ENCODE results near the gene NEDD1. TPM values are rescaled to one million over a fixed set of nuclear protein-coding genes. Genes with fewer than 3 reads are reported as not detected.

NEDD1 gene
- total RNA-seq, 6 donors from 2014 or later: 9.1 to 21.4 (median 12.7) TPM

- H3K36me3 ChIP-seq: no peaks in the 10 kb centered on the region
- DNase-seq (no peak), ATAC-seq (ENCODE audit: low FRiP score in 2 of 2) (no peak)
- H3K27me3 ChIP-seq: no peaks in the 10 kb centered on the region
- H3K4me3 ChIP-seq: no peak overlapping the region
- H3K9me3 ChIP-seq: no peaks in the 10 kb centered on the region
- no peaks in the 10 kb centered on the region for H3K4me1 ChIP-seq
- TF ChIP-seq POLR2A (IDR thresholded peaks at IDR 0.05) (no peak), CTCF (IDR thresholded peaks at IDR 0.05) (no peak), POLR2AphosphoS5 (IDR thresholded peaks at IDR 0.05) (no peak), EP300 (IDR thresholded peaks at IDR 0.05) (no peak)
- H3K27ac ChIP-seq: no peak overlapping the region
- 89 to 95% methylated on average over 2 of the region's 2 CpGs for WGBS, 2 donors
Observed at GRCh38 chr12:96890331-96890730, 16.7 kb upstream of the NEDD1 start.

- no peak overlapping the region for H3K27ac ChIP-seq
- DNase-seq: no peak
- ATAC-seq (ENCODE audit: low FRiP score in 2 of 2): no peak
- H3K9me3 ChIP-seq: no peaks in the 10 kb centered on the region
- WGBS, 2 donors: 84 to 92% methylated on average over 3 of the region's 3 CpGs
- H3K4me3 ChIP-seq: no peak overlapping the region
- TF ChIP-seq EP300 (IDR thresholded peaks at IDR 0.05): no peak
- TF ChIP-seq CTCF (IDR thresholded peaks at IDR 0.05): no peak
- no peaks in the 10 kb centered on the region for H3K4me1 ChIP-seq
- H3K36me3 ChIP-seq: no peaks in the 10 kb centered on the region
- H3K27me3 ChIP-seq: no peaks in the 10 kb centered on the region
Observed at GRCh38 chr12:96892104-96892503, 15.0 kb upstream of the NEDD1 start.

GRCh38 chr12:96897421-96897820 is 9.6 kb upstream of the NEDD1 start:
- H3K27me3 ChIP-seq: no peaks in the 10 kb centered on the region
- no peaks in the 10 kb centered on the region for H3K9me3 ChIP-seq
- TF ChIP-seq POLR2A (IDR thresholded peaks at IDR 0.05): no peak
- TF ChIP-seq EP300 (IDR thresholded peaks at IDR 0.05): no peak
- no peak for TF ChIP-seq CTCF (IDR thresholded peaks at IDR 0.05)
- TF ChIP-seq POLR2AphosphoS5 (IDR thresholded peaks at IDR 0.05): no peak
- no peak overlapping the region for H3K27ac ChIP-seq
- ATAC-seq (ENCODE audit: low FRiP score in 2 of 2) (no peak), DNase-seq (no peak)
- WGBS, 2 donors: 63 to 75% methylated on average over 3 of the region's 3 CpGs
- H3K36me3 ChIP-seq: no peaks in the 10 kb centered on the region
- H3K4me3 ChIP-seq: no peak overlapping the region
- H3K4me1 ChIP-seq: no peaks in the 10 kb centered on the region

GRCh38 chr12:96901175-96901574 is 5.9 kb upstream of the NEDD1 start:
- ATAC-seq (ENCODE audit: low FRiP score in 2 of 2) (no peak), DNase-seq (no peak)
- Histone ChIP-seq H3K9me3 (no peaks in the 10 kb centered on the region), H3K27ac (no peak overlapping the region), H3K36me3 (no peaks in the 10 kb centered on the region), H3K4me1 (peaks cover 0 to 3% (median 1%) of the 10 kb centered on the region in 4 donors), H3K27me3 (no peaks in the 10 kb centered on the region), H3K4me3 (no peak overlapping the region)
- TF ChIP-seq EP300 (IDR thresholded peaks at IDR 0.05): no peak
- TF ChIP-seq POLR2A (IDR thresholded peaks at IDR 0.05): no peak
- no peak for TF ChIP-seq POLR2AphosphoS5 (IDR thresholded peaks at IDR 0.05)
- TF ChIP-seq CTCF (IDR thresholded peaks at IDR 0.05): no peak

- TF ChIP-seq CTCF (IDR thresholded peaks at IDR 0.05) (no peak), EP300 (IDR thresholded peaks at IDR 0.05) (no peak), POLR2AphosphoS5 (IDR thresholded peaks at IDR 0.05) (no peak), POLR2A (IDR thresholded peaks at IDR 0.05) (no peak)
- Histone ChIP-seq H3K4me1 (peaks cover 0 to 6% (median 4%) of the 10 kb centered on the region in 4 donors), H3K27me3 (no peaks in the 10 kb centered on the region), H3K36me3 (no peaks in the 10 kb centered on the region), H3K4me3 (no peak overlapping the region), H3K27ac (no peak overlapping the region), H3K9me3 (no peaks in the 10 kb centered on the region)
- no peak for ATAC-seq (ENCODE audit: low FRiP score in 2 of 2)
- no peak for DNase-seq
- 74 to 78% methylated on average over 4 of the region's 4 CpGs for WGBS, 2 donors
Observed at GRCh38 chr12:96902076-96902475, 5.0 kb upstream of the NEDD1 start.
